Muscle layer of duodenum (tissue), 2 donors: ENCODE results near the gene ERBB2.

Experiments used
- H3K27ac ChIP-seq: one replicate; pipeline ENCODE4 v1.7.0; 2013; ENCODE audit warnings: mild to moderate bottlenecking, low read length
- H3K27me3 ChIP-seq: one replicate; pipeline ENCODE4 v1.7.0; 2013; ENCODE audit warnings: low read depth, mild to moderate bottlenecking, control low read depth, low read length
- H3K36me3 ChIP-seq, 2 donors: one replicate each; pipeline ENCODE4 v1.7.0; 2013; ENCODE audit warnings: low read length in 2 of 2, control low read depth in 1 of 2, mild to moderate bottlenecking in 1 of 2; ENCODE audit not compliant: insufficient read depth in 2 of 2, control insufficient read depth in 1 of 2
- H3K4me1 ChIP-seq, 2 donors: one replicate each; pipeline ENCODE4 v1.7.0; 2013; ENCODE audit warnings: low read length in 2 of 2, mild to moderate bottlenecking in 2 of 2, control low read depth in 1 of 2, moderate library complexity in 1 of 2; ENCODE audit not compliant: insufficient read depth in 2 of 2, control insufficient read depth in 1 of 2
- H3K4me3 ChIP-seq, 2 donors: one replicate each; pipeline ENCODE4 v1.7.0; 2013; ENCODE audit warnings: low read length in 2 of 2, low read depth in 1 of 2, mild to moderate bottlenecking in 1 of 2
- H3K9me3 ChIP-seq, 2 donors: one replicate each; pipeline ENCODE4 v1.7.0; 2013; ENCODE audit warnings: low read length in 2 of 2, control low read depth in 1 of 2, mild to moderate bottlenecking in 1 of 2; ENCODE audit not compliant: control insufficient read depth in 1 of 2
- donor health status: healthy.

Gene ERBB2

GRCh38 chr17:39699818-39700147, at the start of gene ERBB2:
ERBB2 (plus strand) TSS chr17:39700064; CDS start chr17:39700239, 175 bp downstream.
- Histone ChIP-seq H3K4me3 (peak within 1 kb of the TSS; percentile 54 to 83), H3K27me3 (no peaks in the 10 kb centered on the region), H3K36me3 (no peaks in the 10 kb centered on the region), H3K9me3 (no peaks in the 10 kb centered on the region), H3K27ac (peak within 1 kb of the TSS; percentile 53), H3K4me1 (peaks cover 4 to 21% of the 10 kb centered on the region in 2 donors)

GRCh38 chr17:39650121-39650579, 49.7 kb upstream of the ERBB2 start:
- no peak overlapping the region for H3K4me3 ChIP-seq
- peaks cover 0 to 8% of the 10 kb centered on the region in 2 donors for H3K36me3 ChIP-seq
- no peaks in the 10 kb centered on the region for H3K27me3 ChIP-seq
- H3K4me1 ChIP-seq, result peaks cover 0 to 20% of the 10 kb centered on the region in 2 donors
- no peaks in the 10 kb centered on the region for H3K9me3 ChIP-seq
- H3K27ac ChIP-seq, result no peak overlapping the region

- H3K9me3 ChIP-seq, result no peaks in the 10 kb centered on the region
- H3K27ac ChIP-seq, result no peak overlapping the region
- H3K36me3 ChIP-seq, result peaks cover 0 to 16% of the 10 kb centered on the region in 2 donors
- H3K4me3 ChIP-seq, result no peak overlapping the region
- H3K4me1 ChIP-seq, result peaks cover 0 to 20% of the 10 kb centered on the region in 2 donors
- H3K27me3 ChIP-seq, result no peaks in the 10 kb centered on the region
Measured at GRCh38 chr17:39651923-39652586, 47.8 kb upstream of the ERBB2 start.

- Histone ChIP-seq H3K27ac (no peak overlapping the region), H3K9me3 (no peaks in the 10 kb centered on the region), H3K4me1 (peaks cover 0 to 20% of the 10 kb centered on the region in 2 donors), H3K36me3 (peaks cover 4 to 16% of the 10 kb centered on the region in 2 donors), H3K27me3 (no peaks in the 10 kb centered on the region), H3K4me3 (peak overlapping the region in 1 of 2 donors; percentile 32)
Measured at GRCh38 chr17:39652587-39653315, 47.1 kb upstream of the ERBB2 start.

- Histone ChIP-seq H3K27ac (no peak overlapping the region), H3K4me3 (peak overlapping the region in 1 of 2 donors; percentile 32), H3K9me3 (no peaks in the 10 kb centered on the region), H3K4me1 (peaks cover 0 to 20% of the 10 kb centered on the region in 2 donors), H3K27me3 (no peaks in the 10 kb centered on the region), H3K36me3 (peaks cover 9 to 19% of the 10 kb centered on the region in 2 donors)
Measured at GRCh38 chr17:39653316-39653661, 46.6 kb upstream of the ERBB2 start.

GRCh38 chr17:39653662-39654331, 46.1 kb upstream of the ERBB2 start:
- no peak overlapping the region for H3K27ac ChIP-seq
- H3K4me1 ChIP-seq, result peaks cover 0 to 24% of the 10 kb centered on the region in 2 donors
- H3K4me3 ChIP-seq, result no peak overlapping the region
- H3K27me3 ChIP-seq, result no peaks in the 10 kb centered on the region
- H3K36me3 ChIP-seq, result peaks cover 12 to 24% of the 10 kb centered on the region in 2 donors
- no peaks in the 10 kb centered on the region for H3K9me3 ChIP-seq

- Histone ChIP-seq H3K9me3 (no peaks in the 10 kb centered on the region), H3K4me3 (no peak overlapping the region), H3K36me3 (peaks cover 14 to 36% of the 10 kb centered on the region in 2 donors), H3K27ac (no peak overlapping the region), H3K4me1 (peaks cover 0 to 27% of the 10 kb centered on the region in 2 donors), H3K27me3 (no peaks in the 10 kb centered on the region)
Measured at GRCh38 chr17:39655105-39655504, 44.8 kb upstream of the ERBB2 start.

- Histone ChIP-seq H3K36me3 (peaks cover 24 to 64% of the 10 kb centered on the region in 2 donors), H3K27ac (no peak overlapping the region), H3K4me1 (peaks cover 0 to 27% of the 10 kb centered on the region in 2 donors), H3K4me3 (no peak overlapping the region), H3K9me3 (no peaks in the 10 kb centered on the region), H3K27me3 (no peaks in the 10 kb centered on the region)
Measured at GRCh38 chr17:39658346-39658745, 41.5 kb upstream of the ERBB2 start.

- no peak overlapping the region for H3K4me3 ChIP-seq
- H3K9me3 ChIP-seq, result no peaks in the 10 kb centered on the region
- peaks cover 24 to 64% of the 10 kb centered on the region in 2 donors for H3K36me3 ChIP-seq
- H3K4me1 ChIP-seq, result peaks cover 0 to 23% of the 10 kb centered on the region in 2 donors
- H3K27ac ChIP-seq, result no peak overlapping the region
- H3K27me3 ChIP-seq, result no peaks in the 10 kb centered on the region
Measured at GRCh38 chr17:39658760-39659159, 41.1 kb upstream of the ERBB2 start.

- Histone ChIP-seq H3K4me1 (peaks cover 0 to 21% of the 10 kb centered on the region in 2 donors), H3K9me3 (no peaks in the 10 kb centered on the region), H3K27me3 (no peaks in the 10 kb centered on the region), H3K4me3 (no peak overlapping the region), H3K27ac (no peak overlapping the region), H3K36me3 (peaks cover 24 to 60% of the 10 kb centered on the region in 2 donors)
Measured at GRCh38 chr17:39659279-39660010, 40.4 kb upstream of the ERBB2 start.

GRCh38 chr17:39660011-39660360, 39.9 kb upstream of the ERBB2 start:
- Histone ChIP-seq H3K4me3 (no peak overlapping the region), H3K27me3 (no peaks in the 10 kb centered on the region), H3K27ac (no peak overlapping the region), H3K9me3 (no peaks in the 10 kb centered on the region), H3K36me3 (peaks cover 24 to 56% of the 10 kb centered on the region in 2 donors), H3K4me1 (peaks cover 0 to 21% of the 10 kb centered on the region in 2 donors)
